ENCODE data around the gene IGF1. TPM values are rescaled to one million over a fixed set of nuclear protein-coding genes. Genes with fewer than 3 reads are reported as not detected.

Gene IGF1
- total RNA-seq, 2 donors from 2014 or later = not detected

GRCh38 chr12:102421802-102422583 is 58.4 kb downstream of the IGF1 start:
- H3K27me3 Mint-ChIP-seq (ENCODE audit: insufficient read depth) = peaks cover 2% of the 10 kb centered on the region
- no peak for TF ChIP-seq CTCF (conservative IDR thresholded peaks at IDR 0.05)
- Histone ChIP-seq H3K9me3 (ENCODE audit: control insufficient read depth, low read length) (no peaks in the 10 kb centered on the region), H3K4me1 (ENCODE audit: control insufficient read depth, insufficient read depth, low read length) (no peaks in the 10 kb centered on the region), H3K27ac (ENCODE audit: low read depth, low read length) (no peak overlapping the region), H3K36me3 (ENCODE audit: control insufficient read depth, insufficient read depth, low read length) (no peaks in the 10 kb centered on the region), H3K9ac (ENCODE audit: extremely low read depth, low read length, poor library complexity, severe bottlenecking) (no peak overlapping the region), H3K4me3 (ENCODE audit: low read length) (no peak overlapping the region), H3K27me3 (ENCODE audit: control insufficient read depth, insufficient read depth, low read length, poor library complexity, severe bottlenecking) (no peaks in the 10 kb centered on the region)
- peaks cover 3% of the 10 kb centered on the region for H3K4me1 Mint-ChIP-seq
- no peak overlapping the region for H3K4me3 Mint-ChIP-seq
- WGBS, 2 experiments (ENCODE audit: insufficient coverage in 1 of 2, insufficient read length in 1 of 2) = 77 to 100% methylated on average over 1 to 4 of the region's 5 CpGs
- no peak for DNase-seq
- H3K9me3 Mint-ChIP-seq = no peaks in the 10 kb centered on the region
- H3K27ac Mint-ChIP-seq = no peak overlapping the region
- H3K36me3 Mint-ChIP-seq (ENCODE audit: low read depth) = no peaks in the 10 kb centered on the region

DNA sequence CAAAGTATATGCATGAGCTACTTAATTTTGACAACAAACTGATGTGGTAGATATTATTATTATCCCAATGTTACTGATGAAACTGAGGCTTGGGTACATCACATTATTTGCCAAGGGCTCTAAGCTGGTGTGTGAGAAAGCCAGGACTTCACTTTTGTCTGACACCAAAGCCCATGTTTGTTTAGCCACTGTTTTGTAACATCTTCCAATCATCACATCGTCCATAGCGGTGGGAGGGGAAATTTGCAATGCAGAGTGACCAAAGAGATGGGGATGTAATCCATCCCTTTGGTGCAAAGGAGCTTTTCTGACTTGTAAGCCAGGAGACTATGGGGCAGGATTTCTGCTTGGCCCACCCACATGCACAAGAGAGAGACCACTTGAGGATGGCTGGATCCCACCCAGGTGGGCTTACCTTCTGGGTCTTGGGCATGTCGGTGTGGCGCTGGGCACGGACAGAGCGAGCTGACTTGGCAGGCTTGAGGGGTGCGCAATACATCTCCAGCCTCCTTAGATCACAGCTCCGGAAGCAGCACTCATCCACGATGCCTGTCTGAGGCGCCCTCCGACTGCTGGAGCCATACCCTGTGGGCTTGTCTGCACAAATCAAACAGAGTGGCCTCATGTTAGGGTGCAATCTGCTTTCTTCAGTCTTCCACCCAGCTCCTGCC is 61.1 kb downstream of the IGF1 start:
- Histone ChIP-seq H3K4me3 (ENCODE audit: low read length) (no peak overlapping the region), H3K27ac (ENCODE audit: low read depth, low read length) (no peak overlapping the region), H3K27me3 (ENCODE audit: control insufficient read depth, insufficient read depth, low read length, poor library complexity, severe bottlenecking) (no peaks in the 10 kb centered on the region), H3K36me3 (ENCODE audit: control insufficient read depth, insufficient read depth, low read length) (no peaks in the 10 kb centered on the region), H3K4me1 (ENCODE audit: control insufficient read depth, insufficient read depth, low read length) (no peaks in the 10 kb centered on the region), H3K9me3 (ENCODE audit: control insufficient read depth, low read length) (no peaks in the 10 kb centered on the region), H3K9ac (ENCODE audit: extremely low read depth, low read length, poor library complexity, severe bottlenecking) (no peak overlapping the region)
- Mint-ChIP-seq H3K27me3 (ENCODE audit: insufficient read depth) (peaks cover 2% of the 10 kb centered on the region), H3K4me1 (peaks cover 3% of the 10 kb centered on the region), H3K36me3 (ENCODE audit: low read depth) (no peaks in the 10 kb centered on the region), H3K27ac (no peak overlapping the region), H3K9me3 (no peaks in the 10 kb centered on the region), H3K4me3 (no peak overlapping the region)
- WGBS, 2 experiments (ENCODE audit: insufficient coverage in 1 of 2, insufficient read length in 1 of 2) = 89 to 96% methylated on average over 11 of the region's 11 CpGs
- no peak for TF ChIP-seq CTCF (conservative IDR thresholded peaks at IDR 0.05)
- DNase-seq = no peak

GRCh38 chr12:102417055-102417454 is 63.3 kb downstream of the IGF1 start:
- Histone ChIP-seq H3K27ac (ENCODE audit: low read depth, low read length) (no peak overlapping the region), H3K9ac (ENCODE audit: extremely low read depth, low read length, poor library complexity, severe bottlenecking) (no peak overlapping the region), H3K4me3 (ENCODE audit: low read length) (no peak overlapping the region), H3K27me3 (ENCODE audit: control insufficient read depth, insufficient read depth, low read length, poor library complexity, severe bottlenecking) (no peaks in the 10 kb centered on the region), H3K9me3 (ENCODE audit: control insufficient read depth, low read length) (no peaks in the 10 kb centered on the region), H3K36me3 (ENCODE audit: control insufficient read depth, insufficient read depth, low read length) (no peaks in the 10 kb centered on the region), H3K4me1 (ENCODE audit: control insufficient read depth, insufficient read depth, low read length) (no peaks in the 10 kb centered on the region)
- 95% methylated on average over 2 of the region's 2 CpGs; no CpG with 5 or more reads in 1 of the 2 experiments for WGBS, 2 experiments (ENCODE audit: insufficient coverage in 1 of 2, insufficient read length in 1 of 2)
- no peak overlapping the region for H3K27ac Mint-ChIP-seq
- no peaks in the 10 kb centered on the region for H3K36me3 Mint-ChIP-seq (ENCODE audit: low read depth)
- peaks cover 3% of the 10 kb centered on the region for H3K4me1 Mint-ChIP-seq
- no peak for TF ChIP-seq CTCF (conservative IDR thresholded peaks at IDR 0.05)
- no peaks in the 10 kb centered on the region for H3K9me3 Mint-ChIP-seq
- no peak for DNase-seq
- H3K4me3 Mint-ChIP-seq = no peak overlapping the region
- peaks cover 2% of the 10 kb centered on the region for H3K27me3 Mint-ChIP-seq (ENCODE audit: insufficient read depth)

All from endodermal cell (in vitro differentiated cells).